Ammon's horn (tissue), 1 donor: Measurements from ENCODE around the gene RPL29.

Source experiments
- DNase-seq: peaks from one replicate; pipeline ENCODE4 v3.0.0-alpha.2; 2016; ENCODE audit warnings: low spot score

Gene RPL29

GRCh38 chr3:52025453-52025852 lies 29.8 kb upstream of the RPL29 start:
- no peak for DNase-seq

- no peak for DNase-seq
Observed at GRCh38 chr3:52024765-52025452, 29.2 kb upstream of the RPL29 start.

DNA sequence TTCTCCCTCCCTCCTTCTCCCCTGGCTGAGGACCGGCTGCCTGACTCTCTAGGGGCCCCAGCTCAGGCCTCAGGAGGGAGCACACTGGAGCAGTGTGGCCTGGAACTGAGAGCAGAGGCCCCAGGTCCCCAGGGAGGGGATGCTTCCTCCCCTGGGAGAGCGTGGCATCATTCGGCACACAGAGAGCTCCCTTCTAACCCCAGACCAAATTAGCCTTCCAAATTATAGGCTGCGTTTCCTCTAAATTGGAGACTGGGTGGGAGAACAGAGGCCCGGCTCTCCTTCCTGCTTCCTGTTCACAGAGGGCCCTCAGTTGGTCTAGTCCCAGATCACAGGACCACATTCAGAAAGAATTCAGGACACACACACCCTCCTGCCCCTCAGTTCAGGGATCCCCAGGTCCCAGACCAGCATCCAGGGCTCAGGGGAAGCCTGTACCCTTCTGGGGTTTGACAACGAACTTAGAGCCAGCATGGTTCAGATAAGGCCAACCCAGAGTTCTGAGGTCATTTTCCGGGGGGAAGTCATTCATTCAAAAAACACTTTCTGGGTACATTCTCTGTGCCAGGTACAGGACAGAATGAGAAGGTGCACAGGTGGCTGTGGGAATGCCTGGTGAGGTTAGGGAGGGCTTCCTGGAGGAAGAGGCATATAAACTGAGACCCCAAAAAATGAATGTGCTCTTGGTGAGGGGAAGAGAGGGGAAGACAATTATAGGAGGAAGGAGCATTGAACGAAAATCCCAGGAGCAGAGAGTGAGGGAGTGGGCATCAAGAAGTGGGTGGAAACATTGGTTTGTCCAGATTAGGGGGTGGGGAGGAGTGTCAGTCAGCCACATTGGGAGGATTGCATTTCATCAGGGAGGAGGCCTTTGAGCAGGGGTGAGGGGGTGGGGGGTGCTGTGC lies 28.4 kb upstream of the RPL29 start:
- no peak for DNase-seq

GRCh38 chr3:52023101-52023770 lies 27.5 kb upstream of the RPL29 start:
- no peak for DNase-seq

DNA sequence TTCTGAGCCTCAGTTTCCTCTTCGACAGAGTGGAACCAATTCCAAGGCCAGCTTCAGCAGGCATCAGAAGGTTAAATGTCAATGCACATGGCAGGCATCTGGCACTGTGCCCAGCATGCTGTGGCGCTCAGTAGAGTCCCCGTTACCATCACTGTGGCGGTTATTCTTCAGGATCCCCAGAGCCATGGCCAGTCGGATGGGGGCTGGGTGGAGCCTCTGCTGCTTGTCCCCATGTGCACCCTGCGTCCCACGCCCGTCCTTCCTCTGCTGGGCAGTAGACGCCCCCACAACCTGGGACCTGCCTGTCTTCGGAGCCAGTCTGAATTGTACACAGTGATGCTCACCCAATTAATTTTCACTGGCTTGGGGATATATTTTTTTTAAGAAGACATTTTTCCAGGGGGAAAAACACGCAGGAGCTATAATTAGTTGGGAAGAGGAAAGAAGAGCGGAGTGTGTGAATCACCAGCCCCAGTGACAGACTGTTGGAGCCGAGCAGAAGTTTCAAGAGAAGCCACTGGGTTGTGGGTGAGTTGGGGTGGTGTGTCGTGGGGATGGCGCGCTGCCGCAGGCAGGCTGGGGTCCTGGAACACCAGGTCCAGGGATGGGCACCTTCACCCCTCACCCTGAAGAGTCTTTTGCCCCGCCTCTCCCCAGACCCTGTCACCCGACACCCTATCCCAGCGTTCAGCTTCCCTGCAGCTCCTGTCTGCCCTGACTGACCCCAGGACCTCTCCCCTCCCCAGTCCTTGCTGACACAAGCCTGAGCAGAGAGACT lies 26.8 kb upstream of the RPL29 start:
- DNase-seq, result no peak

- DNase-seq, result no peak
Observed at GRCh38 chr3:52021489-52022268, 26.0 kb upstream of the RPL29 start.

DNA sequence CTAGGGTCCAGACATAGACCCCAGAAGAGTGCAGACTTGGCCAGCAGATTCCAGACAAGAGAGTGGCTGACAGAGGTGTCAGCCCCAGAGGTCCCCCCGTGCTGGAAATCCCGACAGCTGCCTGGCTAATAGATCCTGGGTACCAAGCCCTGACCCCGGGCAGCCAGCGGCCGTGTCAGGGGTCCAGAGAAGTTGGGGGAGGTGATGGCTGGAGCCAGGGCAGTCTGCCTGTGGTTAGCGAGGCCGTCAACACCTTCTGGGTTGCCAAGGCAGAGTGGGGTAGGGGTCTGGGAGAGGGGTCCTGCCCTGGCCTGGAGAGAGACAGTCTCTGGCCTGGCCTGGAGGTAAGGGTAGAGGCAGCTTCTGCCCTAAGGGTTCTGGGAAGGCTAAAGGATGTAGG lies 25.1 kb upstream of the RPL29 start:
- DNase-seq, result no peak

DNA sequence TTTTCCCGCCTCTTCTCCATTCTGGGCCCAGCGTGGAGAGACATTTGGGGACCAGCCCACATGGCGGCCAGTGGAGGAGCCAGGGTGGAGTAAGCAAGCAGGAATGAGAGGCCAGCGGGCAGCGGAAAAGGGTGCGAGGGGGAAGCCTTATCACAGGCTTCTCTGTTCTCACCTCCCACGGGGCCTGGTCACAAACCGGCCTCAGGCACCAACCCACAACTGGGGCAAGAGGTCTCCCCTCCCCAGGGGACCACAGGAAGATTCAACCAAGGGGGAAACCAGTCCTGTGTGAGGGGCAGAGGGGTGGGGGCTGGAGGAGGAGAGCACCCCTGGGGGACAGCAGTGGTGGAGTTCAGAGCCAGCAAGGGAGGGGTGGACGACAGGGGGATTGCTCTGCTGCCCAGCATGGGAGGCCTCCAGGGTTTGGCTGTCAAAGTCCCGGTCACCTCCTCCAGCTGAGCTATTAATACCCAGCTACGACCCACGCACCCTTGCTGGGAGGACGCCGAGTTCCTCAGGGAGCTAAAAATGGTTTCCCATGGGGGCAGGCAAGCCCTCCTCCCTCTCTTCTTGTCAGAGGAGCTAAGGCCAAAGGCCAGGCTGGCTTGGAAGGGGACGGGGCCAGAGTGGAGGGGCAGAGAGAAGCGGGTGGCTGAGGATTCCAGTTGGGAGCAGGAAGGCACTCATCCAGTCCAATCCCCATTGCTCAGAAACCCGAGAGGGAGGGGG lies 23.8 kb upstream of the RPL29 start:
- DNase-seq, result no peak

DNA sequence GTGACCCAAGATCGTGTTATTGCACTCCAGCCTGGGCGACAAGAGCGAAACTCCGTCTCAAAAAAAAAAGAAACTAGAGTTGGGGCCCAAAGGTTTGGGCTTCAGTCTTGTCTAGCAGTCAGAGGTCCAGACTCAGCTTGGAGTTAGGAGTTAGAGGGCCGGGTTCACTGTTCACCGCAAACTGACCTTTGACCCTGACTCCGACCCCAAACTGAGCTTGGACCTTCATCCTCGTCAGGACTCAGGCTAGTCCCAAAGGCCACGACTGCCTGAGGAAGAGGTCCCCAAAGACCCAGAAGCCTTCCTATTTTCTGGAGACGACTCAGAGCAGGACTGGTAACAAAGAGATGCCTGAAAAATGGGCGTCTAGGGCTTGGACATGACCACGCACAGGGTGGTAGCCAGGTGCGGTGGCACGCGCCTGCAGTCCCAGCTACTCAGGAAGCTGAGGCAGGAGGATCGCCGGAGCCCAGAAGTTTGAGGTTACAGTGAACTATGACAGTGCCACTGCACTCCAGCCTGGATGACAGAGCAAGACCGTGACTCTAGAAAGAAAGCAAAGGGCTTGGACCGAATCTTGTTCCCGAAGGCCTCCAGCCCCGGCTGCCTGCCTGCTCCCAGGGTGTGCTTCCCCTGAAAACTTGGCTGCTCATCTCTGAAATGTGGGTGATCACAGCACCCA lies 22.8 kb upstream of the RPL29 start:
- DNase-seq, result no peak

DNA sequence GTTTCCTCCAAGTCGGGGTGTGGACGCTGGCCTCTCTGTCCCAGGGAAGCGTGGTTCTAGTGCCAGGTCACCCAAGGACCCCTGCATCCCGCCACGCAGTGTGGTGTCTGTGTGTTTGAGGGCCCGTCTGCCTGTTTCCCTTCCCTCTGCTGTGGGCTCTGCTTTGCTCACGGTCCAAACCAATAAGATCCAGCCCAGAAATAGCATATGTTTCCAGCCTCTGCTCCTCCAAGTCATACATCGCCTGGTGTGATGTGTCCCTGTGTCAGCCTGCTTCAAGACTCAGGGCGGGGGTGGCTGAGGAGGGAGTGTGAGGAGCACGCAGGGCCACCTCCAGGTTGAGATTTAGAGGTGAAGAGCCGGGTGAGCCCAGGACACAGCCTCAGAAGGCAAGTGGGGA lies 21.9 kb upstream of the RPL29 start:
- DNase-seq, result no peak

DNA sequence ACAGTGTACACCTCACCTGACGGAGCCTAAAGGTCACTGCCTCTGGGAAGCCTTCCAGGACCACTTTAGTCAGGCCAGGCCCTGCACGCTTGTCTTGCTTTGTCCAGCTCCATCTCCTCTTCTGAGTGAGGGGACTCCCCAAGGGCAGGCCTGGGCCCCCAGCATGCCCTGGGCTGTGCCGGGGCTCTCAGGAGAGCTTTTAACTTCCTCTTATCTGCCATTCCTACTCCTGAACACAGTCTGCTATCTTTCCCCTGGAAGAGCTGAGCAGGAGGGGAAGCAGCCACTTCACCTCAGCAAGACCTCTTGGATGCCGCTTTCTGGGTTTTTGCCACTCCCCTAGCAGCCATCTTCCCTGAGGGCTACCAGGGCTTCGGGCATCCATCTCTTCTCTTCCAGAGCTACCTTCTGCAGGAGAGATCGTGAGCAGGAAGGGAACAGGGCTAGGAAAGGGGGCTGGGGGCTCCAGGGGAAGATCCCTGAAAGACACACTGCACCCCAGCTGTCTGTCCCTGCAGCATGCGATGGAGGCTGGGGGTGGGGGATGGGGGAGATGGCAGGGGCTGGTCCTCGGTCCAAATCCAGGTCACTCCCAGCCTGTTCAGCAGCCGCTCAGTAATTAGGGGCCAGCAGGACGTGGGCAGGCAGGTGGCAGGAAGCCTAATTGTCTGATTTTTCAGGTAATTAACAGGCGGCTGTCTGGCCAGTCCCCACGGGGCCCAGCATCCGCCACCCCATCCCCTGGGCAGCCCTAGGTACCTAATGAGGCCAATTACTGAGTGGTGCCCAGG lies 19.9 kb upstream of the RPL29 start:
- DNase-seq, result no peak

DNA sequence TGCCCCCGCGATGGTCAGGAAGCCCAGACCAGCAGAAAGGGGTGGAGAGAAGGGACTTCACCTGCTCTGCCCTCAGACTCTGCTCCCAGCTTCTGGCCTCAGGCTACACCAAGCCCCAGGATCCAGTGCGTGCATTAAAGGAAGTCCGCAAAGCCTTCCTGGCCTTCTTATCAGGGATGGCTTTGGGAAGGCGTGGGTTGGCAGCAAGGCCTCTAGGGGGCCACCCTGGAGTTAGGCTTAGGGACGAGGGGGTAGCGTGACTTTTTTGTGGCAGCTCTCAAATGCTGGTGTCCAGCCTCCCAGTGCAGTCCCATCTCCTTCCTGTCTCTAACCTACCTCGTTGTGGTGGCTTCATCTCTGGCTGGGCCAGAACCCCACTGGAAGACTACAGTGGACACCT lies 18.9 kb upstream of the RPL29 start:
- DNase-seq, result no peak

DNA sequence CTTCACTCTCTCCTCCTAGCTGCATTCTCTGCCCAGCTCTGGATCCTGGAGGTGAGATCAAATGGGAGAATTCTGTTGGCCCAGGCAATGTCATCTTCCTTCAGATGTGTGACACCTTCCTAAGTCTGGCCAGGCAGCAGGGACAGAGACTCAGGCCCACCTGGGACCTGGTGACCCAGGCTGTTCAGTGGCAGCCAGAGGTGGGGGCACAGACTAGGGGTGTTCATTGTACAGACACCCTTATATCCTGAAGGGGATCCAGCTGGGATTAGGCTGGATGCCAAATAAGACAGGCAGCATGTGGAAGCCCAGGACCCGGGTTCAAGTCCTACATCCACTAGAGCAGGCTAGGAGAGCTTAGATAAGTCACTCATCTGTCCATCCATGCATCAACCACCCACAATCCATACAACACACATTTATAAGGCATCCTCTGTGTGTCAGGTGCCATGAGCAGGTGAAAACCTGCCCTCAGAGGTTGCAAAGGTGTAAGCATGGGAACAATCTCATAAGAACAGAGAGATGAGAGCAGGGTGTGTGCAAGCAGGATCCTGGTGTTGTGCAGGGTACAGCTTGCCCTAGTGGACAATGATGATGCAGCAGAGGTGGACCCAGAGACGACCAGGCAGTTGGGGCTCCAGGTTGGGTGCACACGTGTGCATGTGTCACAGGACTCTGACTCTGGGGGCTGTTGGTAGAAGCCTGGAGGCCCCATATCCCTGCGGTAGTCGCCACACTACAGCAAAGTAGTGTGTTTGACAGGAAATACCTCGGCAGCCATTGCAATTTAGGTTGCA lies 18.3 kb upstream of the RPL29 start:
- no peak for DNase-seq

GRCh38 chr3:52012699-52013098 lies 17.0 kb upstream of the RPL29 start:
- no peak for DNase-seq

DNA sequence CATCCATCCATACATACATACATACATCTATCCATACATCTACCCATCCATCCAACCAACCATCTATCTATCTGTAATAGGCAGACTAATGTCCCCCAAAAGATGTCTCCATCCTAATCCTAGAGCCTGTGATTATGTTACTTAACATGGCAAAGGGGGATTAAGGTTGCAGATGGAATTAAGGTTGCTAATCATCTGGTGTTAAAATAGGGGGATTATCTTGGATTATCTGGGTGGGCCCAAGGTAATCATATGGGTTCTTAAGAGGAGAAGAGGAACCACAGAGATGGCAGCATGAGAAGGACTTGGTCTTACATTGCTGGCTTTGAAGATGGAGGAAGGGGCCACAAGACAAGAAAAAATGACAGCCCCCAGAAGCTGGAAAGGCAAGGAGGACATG lies 14.7 kb upstream of the RPL29 start:
- no peak for DNase-seq

DNA sequence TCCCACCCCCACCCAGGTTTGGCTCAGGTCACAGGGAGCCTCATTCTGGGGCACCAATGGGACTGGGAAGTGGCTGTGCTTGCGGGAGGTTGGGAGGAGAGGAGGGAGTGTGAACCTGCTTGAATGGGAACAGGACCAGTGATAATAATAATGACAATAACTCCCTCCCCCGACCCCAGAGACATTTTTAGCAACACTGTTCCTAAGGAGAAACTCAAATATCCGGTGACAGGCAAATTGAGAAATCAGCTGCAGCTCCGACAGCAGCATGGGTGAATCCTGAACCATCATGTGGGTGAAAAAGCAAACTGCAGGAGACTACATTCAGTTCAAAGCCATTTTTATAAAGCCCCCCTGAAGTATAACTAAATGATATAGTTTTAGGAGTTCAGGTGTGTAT lies 11.6 kb upstream of the RPL29 start:
- no peak for DNase-seq

DNA sequence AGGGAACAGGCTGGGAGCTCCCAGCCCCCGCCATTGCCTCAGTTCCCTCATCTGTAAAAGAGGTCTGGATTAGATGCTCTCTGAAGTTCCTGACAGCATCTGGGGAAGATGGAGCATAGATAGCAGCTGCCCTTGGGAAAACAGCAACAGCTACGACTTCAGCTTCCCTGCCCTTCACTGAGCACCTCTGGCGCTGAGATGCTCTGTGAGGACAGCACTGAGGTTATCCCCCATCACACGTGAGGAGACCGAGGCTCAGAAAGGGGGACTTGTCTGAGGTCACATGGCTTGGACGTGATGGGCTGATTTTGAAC lies 11.1 kb upstream of the RPL29 start:
- DNase-seq, result no peak

DNA sequence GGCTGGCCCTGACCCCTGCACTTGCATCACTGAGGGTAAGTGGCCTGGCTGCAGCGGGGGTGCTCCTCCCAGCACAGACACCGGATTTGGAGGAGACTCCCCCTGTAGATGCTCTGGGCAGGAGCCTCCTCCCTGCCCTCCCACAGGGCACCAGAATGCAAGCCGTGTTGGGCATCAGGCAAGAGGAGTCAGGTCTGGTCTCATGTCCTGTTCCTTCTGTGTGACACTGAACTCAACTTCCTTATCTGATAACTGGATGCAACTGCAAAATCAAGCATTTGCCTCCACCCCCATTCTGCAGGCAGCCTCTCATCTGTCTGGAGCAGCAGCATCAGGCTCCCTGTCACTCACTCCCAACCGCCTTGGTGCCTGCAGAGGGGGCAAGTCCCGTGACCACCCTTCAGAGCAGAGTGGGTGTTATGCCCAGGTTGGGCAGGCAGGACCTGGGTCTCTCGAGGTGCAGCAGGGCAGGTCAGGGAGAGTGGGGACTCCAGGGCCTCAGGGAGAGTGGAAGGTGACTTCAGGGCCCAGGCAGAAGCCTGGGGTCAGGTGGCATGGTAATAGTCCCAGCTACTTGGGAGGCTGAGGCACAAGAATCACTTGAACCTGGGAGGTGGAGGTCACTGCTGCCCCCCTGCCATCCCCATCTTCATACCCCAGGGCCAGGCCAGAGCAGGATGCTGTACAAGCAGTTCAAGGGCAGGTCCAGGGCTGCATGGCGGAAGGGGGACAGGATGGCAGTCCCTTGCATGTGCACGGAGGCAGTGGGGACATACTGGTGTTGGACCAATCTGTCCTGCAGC lies 10.5 kb upstream of the RPL29 start:
- DNase-seq, result no peak
